Sigmoid colon (tissue), 7 donors: Measurements from ENCODE around the gene MFRP. TPM values are rescaled to one million over a fixed set of nuclear protein-coding genes. Genes with fewer than 3 reads are reported as not detected.

Experiments
- DNase-seq: peaks from one replicate; pipeline ENCODE4 v3.0.0-alpha.2; 2019
- H3K27ac ChIP-seq, 4 donors: fragments of 200-600 bp; sonication (generic); one replicate each; pipeline ENCODE4 v1.5.1; 2016 to 2019; ENCODE audit warnings: mild to moderate bottlenecking in 1 of 4
- H3K27me3 ChIP-seq, 3 donors: fragments of 200-600 bp; sonication (generic); one replicate each; pipeline ENCODE4 v1.5.1; 2019; ENCODE audit warnings: mild to moderate bottlenecking in 1 of 3
- H3K36me3 ChIP-seq, 4 donors: fragments of 200-600 bp; sonication (generic); one replicate each; pipeline ENCODE4 v1.5.1; 2016 to 2019
- H3K4me1 ChIP-seq, 4 donors: fragments of 200-600 bp; sonication (generic); one replicate each; pipeline ENCODE4 v1.5.1; 2017 to 2019
- H3K4me3 ChIP-seq, 4 donors: fragments of 200-600 bp; sonication (generic); one replicate each; pipeline ENCODE4 v1.5.1; 2017 to 2019; ENCODE audit warnings: mild to moderate bottlenecking in 2 of 4, moderate library complexity in 1 of 4
- H3K9me3 ChIP-seq, 4 donors: fragments of 200-600 bp in 3 of 4; sonication (generic) in 3 of 4; one replicate each; pipeline versions ENCODE4 v1.5.1 to v1.6.1; 2013 to 2019
- EP300 ChIP-seq, 4 donors: sonication (generic); formaldehyde crosslinking; IDR thresholded peaks; one replicate each; pipeline ENCODE4 v1.6.1; 2017; ENCODE audit warnings: antibody characterized with exemption in 4 of 4
- POLR2A ChIP-seq, 2 donors: fragments of 450-650 bp; IDR thresholded peaks; one replicate each; pipeline ENCODE4 v1.6.1; 2016; ENCODE audit warnings: antibody characterized with exemption in 2 of 2, mild to moderate bottlenecking in 2 of 2, moderate library complexity in 2 of 2
- POLR2AphosphoS5 ChIP-seq, 4 donors: sonication (generic); formaldehyde crosslinking; IDR thresholded peaks; one replicate each; pipeline ENCODE4 v1.6.1; 2017; ENCODE audit warnings: antibody characterized with exemption in 4 of 4
- WGBS, 2 donors: extraction: QIAGEN DNeasy Blood & Tissue Kit; methylation state at CpG; one replicate each; pipeline ENCODE4 v1.1.7; 2013; 5-methylcytosine and 5-hydroxymethylcytosine counted together
- intact Hi-C: fragments of 100-400 bp; cut with DNase I; formaldehyde crosslinking; loops from one replicate; pipeline ENCODE4 v1.15.1; 2023
- polyA plus RNA-seq, 3 donors: library from polyadenylated mRNA; stranded (reverse); fragments of 200-250 nt; gene quantifications; one replicate each; pipeline ENCODE4 v1.2.3, GENCODE V29; 2013
- total RNA-seq, 4 donors: library from RNA; depleted of rRNA; stranded (reverse); fragments of >200 nt; gene quantifications; one replicate each; pipeline ENCODE4 v1.1.0, GENCODE V29; 2016
- TF ChIP-seq, protein P1 (sequence below), 4 experiments: fragments of 450-650 bp in 3 of 4; fragments of 200-600 bp in 1 of 4; IDR thresholded peaks; one replicate each; pipeline ENCODE4 v1.5.1; 2016 to 2019; ENCODE audit warnings: antibody characterized with exemption in 4 of 4, mild to moderate bottlenecking in 3 of 4, moderate library complexity in 2 of 4
- donor health status: healthy with polysubstance abuse.
- donor health status: Bipolar disorder and iron deficiency.
- donor health status: healthy.

The MFRP gene
- total and polyA plus RNA-seq, 7 donors, result 0.14 TPM; not detected in 6

DNA sequence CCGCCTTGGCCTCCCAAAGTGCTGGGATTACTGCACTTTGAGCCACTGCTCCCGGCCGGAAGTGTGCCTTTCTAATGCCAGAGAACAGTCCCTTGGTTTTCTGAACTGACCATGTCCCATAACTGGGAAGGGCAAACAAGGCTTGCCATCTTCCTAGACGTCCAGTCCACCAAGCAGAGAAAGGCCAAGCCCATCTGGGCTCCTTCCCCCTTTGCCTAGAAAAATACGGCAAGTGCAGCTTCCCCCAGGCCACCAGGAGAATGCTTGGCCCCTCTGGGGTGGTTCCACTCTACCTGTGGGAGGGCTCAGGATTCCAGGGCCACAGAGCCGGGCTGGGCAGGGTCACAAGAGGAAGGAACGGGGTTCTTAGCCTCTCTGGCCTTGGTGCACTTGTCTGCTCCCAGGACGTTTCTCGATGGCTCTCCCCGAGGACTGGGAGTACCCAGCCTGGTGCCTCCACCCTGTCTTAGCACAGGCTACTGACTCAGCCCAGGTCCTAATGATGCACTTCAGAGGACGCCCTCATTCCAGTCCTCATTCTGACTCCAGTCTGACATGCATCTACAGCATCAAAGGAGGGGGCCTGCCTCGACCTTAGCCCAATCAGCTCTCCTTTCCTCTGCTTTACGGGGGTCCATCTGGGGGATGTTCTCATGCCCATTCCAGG, 33.8 kb upstream of the MFRP start:
- intact Hi-C loops, result loop anchor here (5.0 kb wide), 1 partner anchor 38 kb away; the partner anchor contains the start of gene C1QTNF5
- WGBS, 2 donors, result 67 to 81% methylated on average over 13 of the region's 13 CpGs

DNA sequence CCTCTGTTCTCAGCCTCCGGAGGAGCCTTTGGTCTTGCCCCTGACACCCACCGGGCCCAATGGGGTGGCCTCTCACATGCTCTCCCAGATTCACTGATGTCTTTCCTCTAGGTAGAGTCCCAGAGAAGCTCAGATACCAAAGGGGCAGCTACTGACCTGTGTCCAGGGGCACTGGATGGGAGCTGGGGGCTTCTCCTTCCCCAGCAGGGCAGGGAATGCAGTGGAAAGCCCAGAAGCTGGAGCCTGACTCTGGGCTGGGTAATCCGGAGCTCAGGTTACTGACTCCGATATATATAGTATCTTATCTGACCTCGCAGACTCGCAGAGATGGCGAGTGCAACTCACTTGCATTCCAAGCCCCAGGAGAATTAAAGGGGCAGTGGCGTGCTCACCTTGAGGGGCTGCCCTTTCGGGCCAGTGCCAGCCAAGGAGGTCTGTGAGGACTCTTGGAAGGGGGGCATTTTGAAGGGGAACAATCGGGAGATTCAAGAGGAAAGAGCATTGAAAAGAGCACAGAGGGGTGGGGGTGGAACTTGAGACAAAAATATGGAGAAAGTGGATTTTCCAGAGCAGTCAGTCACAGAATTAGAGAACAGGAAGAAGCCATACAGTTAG, 32.5 kb upstream of the MFRP start:
- intact Hi-C loops, result no loop called here
- DNase-seq, result no peak
- TF ChIP-seq EP300 (IDR thresholded peaks at IDR 0.05), result no peak
- TF ChIP-seq POLR2AphosphoS5 (IDR thresholded peaks at IDR 0.05), result no peak
- no peak for TF ChIP-seq POLR2A (IDR thresholded peaks at IDR 0.05)
- TF ChIP-seq, protein P1, sequence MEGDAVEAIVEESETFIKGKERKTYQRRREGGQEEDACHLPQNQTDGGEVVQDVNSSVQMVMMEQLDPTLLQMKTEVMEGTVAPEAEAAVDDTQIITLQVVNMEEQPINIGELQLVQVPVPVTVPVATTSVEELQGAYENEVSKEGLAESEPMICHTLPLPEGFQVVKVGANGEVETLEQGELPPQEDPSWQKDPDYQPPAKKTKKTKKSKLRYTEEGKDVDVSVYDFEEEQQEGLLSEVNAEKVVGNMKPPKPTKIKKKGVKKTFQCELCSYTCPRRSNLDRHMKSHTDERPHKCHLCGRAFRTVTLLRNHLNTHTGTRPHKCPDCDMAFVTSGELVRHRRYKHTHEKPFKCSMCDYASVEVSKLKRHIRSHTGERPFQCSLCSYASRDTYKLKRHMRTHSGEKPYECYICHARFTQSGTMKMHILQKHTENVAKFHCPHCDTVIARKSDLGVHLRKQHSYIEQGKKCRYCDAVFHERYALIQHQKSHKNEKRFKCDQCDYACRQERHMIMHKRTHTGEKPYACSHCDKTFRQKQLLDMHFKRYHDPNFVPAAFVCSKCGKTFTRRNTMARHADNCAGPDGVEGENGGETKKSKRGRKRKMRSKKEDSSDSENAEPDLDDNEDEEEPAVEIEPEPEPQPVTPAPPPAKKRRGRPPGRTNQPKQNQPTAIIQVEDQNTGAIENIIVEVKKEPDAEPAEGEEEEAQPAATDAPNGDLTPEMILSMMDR (IDR thresholded peaks at IDR 0.05), result no peak
- no peaks in the 10 kb centered on the region for H3K9me3 ChIP-seq
- no peak overlapping the region for H3K4me3 ChIP-seq
- H3K4me1 ChIP-seq, result peaks cover 0 to 44% (median 37%) of the 10 kb centered on the region in 4 donors
- 81 to 83% methylated on average over 10 of the region's 10 CpGs for WGBS, 2 donors
- H3K27me3 ChIP-seq, result no peaks in the 10 kb centered on the region
- no peak overlapping the region for H3K27ac ChIP-seq
- no peaks in the 10 kb centered on the region for H3K36me3 ChIP-seq

More for the DNA sequence above, 33.8 kb upstream of the MFRP start:
- peak overlapping the region in 1 of 4 donors; percentile 47 for H3K4me3 ChIP-seq
- H3K27ac ChIP-seq, result peak overlapping the region in 1 of 4 donors; percentile 69
- H3K27me3 ChIP-seq, result no peaks in the 10 kb centered on the region
- no peaks in the 10 kb centered on the region for H3K9me3 ChIP-seq
- DNase-seq, result no peak
- H3K4me1 ChIP-seq, result peaks cover 0 to 33% (median 25%) of the 10 kb centered on the region in 4 donors
- no peaks in the 10 kb centered on the region for H3K36me3 ChIP-seq
- TF ChIP-seq POLR2A (IDR thresholded peaks at IDR 0.05), result no peak
- TF ChIP-seq, protein P1 (IDR thresholded peaks at IDR 0.05), result no peak
- TF ChIP-seq EP300 (IDR thresholded peaks at IDR 0.05), result no peak
- no peak for TF ChIP-seq POLR2AphosphoS5 (IDR thresholded peaks at IDR 0.05)

DNA sequence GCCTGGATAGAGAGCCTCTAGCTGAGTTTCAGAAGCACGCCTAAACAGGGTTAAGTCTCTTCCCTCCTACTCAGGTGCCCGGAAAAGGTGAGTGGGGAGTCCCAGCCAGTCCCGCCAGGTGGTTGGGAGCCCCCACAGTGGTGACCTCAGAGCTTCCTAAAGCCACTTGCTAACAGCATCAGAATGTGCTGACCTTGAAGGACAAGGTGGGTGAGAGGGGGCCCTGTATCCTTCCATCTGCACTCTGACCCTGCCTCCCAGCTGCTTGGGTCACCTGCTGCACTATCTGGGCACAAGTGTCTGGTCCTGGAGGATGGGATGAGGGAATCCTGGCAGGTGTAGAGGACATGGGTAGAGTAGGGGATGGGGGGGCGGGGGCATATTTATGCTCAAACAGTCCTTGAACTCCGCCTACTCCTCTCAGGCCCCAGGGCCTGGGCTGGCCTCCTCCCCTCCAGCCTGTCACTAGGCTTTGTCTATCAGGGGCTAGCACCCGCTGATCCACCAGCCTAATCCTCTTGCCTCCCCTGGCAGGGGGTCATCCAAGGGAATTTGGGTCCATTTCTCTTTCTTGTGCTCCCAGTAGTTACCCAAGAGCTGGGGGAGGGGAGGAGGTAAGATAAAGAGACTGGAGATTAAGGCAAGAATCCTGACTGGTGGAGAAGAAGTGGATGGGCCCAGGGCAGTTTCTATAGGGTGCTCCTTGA, 31.6 kb upstream of the MFRP start:
- no peak for DNase-seq
- Histone ChIP-seq H3K36me3 (no peaks in the 10 kb centered on the region), H3K27me3 (no peaks in the 10 kb centered on the region), H3K4me3 (no peak overlapping the region), H3K4me1 (peaks cover 0 to 47% (median 37%) of the 10 kb centered on the region in 4 donors), H3K9me3 (no peaks in the 10 kb centered on the region), H3K27ac (peak overlapping the region in 1 of 4 donors; percentile 76)
- TF ChIP-seq, protein P1 (IDR thresholded peaks at IDR 0.05), result no peak
- no peak for TF ChIP-seq POLR2AphosphoS5 (IDR thresholded peaks at IDR 0.05)
- TF ChIP-seq EP300 (IDR thresholded peaks at IDR 0.05), result no peak
- TF ChIP-seq POLR2A (IDR thresholded peaks at IDR 0.05), result no peak
- intact Hi-C loops, result no loop called here
- 82% methylated on average over 6 of the region's 6 CpGs for WGBS, 2 donors

DNA sequence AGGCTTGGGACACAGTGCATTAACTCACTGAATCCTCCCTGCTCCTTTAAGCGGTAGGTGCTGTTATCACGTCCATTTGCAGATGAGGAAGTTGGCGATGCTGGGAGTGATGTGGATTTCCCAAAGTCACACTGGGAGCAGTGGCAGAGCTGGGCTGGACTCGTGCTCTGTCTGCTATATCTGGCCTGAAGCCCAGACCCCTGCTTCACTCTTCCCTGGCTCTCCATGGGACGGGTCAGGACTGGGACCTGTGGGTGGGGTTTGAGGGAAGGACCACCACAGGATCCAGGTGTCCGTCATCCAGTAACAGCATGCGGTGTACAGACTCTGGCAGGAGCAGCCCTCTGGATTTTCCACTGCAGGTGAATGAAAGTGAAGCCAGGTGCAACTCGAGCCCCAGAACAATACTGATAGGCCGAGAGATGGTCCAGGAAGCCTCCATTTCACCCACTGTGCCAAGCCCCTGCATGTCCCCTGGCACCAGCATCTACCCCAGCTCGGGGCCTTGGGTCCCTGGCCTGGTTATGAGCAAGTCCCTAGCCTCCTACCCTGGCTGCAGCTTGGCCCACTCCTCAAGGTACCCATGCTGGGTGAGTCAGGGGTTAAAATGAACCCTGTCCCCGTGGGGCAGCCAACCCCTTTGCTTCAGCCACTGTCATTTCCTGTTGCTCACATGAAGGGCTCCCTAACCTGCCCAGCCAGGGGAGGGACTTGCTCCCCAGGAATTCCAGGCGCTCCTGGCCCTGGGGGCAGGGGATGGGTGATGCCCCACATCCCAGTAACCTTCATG, 30.8 kb upstream of the MFRP start:
- Histone ChIP-seq H3K4me3 (no peak overlapping the region), H3K36me3 (no peaks in the 10 kb centered on the region), H3K27me3 (no peaks in the 10 kb centered on the region), H3K4me1 (peaks cover 0 to 45% (median 34%) of the 10 kb centered on the region in 4 donors), H3K9me3 (no peaks in the 10 kb centered on the region), H3K27ac (peak overlapping the region in 2 of 4 donors; percentile 76 to 84)
- TF ChIP-seq EP300 (IDR thresholded peaks at IDR 0.05), result no peak
- no peak for TF ChIP-seq POLR2A (IDR thresholded peaks at IDR 0.05)
- TF ChIP-seq, protein P1 (IDR thresholded peaks at IDR 0.05), result no peak
- TF ChIP-seq POLR2AphosphoS5 (IDR thresholded peaks at IDR 0.05), result no peak
- intact Hi-C loops, result no loop called here
- DNase-seq, result no peak
- 61 to 72% methylated on average over 12 of the region's 12 CpGs for WGBS, 2 donors
